Transverse colon (tissue), 4 donors: ENCODE results near the gene CAPN7.

Experiments
- POLR2A ChIP-seq: fragments of 450-650 bp; IDR thresholded peaks from one replicate; pipeline ENCODE4 v1.6.1; 2016; ENCODE audit warnings: antibody characterized with exemption, mild to moderate bottlenecking, moderate library complexity
- POLR2AphosphoS5 ChIP-seq, 3 donors: sonication (generic); formaldehyde crosslinking; IDR thresholded peaks; one replicate each; pipeline ENCODE4 v1.6.1; 2016; ENCODE audit warnings: antibody characterized with exemption in 3 of 3
- TF ChIP-seq, protein P1 (sequence below), 5 experiments: fragments of 200-600 bp in 3 of 5; fragments of 450-650 bp in 2 of 5; sonication (generic) in 3 of 5; IDR thresholded peaks; 1 replicate in 2 of 5; 2 replicates in 3 of 5; pipeline ENCODE4 v1.5.1; 2016 to 2017; ENCODE audit warnings: antibody characterized with exemption in 5 of 5, inconsistent platforms in 3 of 5, mild to moderate bottlenecking in 2 of 5, moderate library complexity in 1 of 5

DNA sequence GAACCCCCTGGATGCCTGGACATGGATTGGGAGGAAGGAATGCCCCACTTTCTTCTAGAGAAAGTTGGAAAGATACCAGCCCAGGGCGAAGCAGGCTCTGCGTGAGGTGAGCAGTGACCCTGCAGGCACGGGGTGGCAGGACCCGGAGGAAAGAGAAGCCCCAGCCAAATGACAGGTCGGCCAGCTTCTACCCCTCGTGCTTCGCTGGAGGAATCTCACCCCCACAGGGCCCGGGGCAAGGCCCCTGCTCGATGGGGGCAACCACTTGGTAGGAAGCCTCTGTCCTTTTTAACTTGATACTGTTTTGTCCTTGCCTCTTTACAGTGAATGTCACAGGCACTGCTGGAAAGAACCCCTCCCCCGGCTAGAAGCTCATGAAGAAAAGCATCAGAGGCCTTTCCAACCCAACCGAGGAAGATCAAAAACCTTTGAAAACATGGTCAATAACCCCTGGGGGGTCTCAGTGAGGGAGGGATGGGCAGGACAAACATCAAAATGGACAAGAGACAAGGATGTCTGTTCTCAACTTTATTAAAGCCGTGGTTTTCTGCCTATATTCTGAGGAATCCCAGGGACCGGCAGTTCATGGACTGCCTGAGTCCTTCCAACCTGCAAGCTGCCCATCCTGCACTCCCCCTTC, 71.9 kb downstream of the CAPN7 start:
- TF ChIP-seq, protein P1, sequence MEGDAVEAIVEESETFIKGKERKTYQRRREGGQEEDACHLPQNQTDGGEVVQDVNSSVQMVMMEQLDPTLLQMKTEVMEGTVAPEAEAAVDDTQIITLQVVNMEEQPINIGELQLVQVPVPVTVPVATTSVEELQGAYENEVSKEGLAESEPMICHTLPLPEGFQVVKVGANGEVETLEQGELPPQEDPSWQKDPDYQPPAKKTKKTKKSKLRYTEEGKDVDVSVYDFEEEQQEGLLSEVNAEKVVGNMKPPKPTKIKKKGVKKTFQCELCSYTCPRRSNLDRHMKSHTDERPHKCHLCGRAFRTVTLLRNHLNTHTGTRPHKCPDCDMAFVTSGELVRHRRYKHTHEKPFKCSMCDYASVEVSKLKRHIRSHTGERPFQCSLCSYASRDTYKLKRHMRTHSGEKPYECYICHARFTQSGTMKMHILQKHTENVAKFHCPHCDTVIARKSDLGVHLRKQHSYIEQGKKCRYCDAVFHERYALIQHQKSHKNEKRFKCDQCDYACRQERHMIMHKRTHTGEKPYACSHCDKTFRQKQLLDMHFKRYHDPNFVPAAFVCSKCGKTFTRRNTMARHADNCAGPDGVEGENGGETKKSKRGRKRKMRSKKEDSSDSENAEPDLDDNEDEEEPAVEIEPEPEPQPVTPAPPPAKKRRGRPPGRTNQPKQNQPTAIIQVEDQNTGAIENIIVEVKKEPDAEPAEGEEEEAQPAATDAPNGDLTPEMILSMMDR (IDR thresholded peaks at IDR 0.05): no peak
- TF ChIP-seq POLR2A (no peak), POLR2AphosphoS5 (IDR thresholded peaks at IDR 0.05) (no peak)
